Esophagus mucosa (tissue), 1 donor: ENCODE measurements around the gene DNAJA4. TPM values are rescaled to one million over a fixed set of nuclear protein-coding genes. Genes with fewer than 3 reads are reported as not detected.
A peak's percentile ranks its signal among the peaks of the same experiment; 100 is the strongest.

Experiments used
- ATAC-seq: fragments of 200-7000 bp; cut with Tn5 transposase; one replicate; pipeline ENCODE4 v1.9.1; 2020
- total RNA-seq: library from RNA; stranded (reverse); gene quantifications from one replicate; pipeline ENCODE4 v1.2.4, GENCODE V29; 2023
- donor health status: DM: yes; HTN: yes; CAD: no.

The DNAJA4 gene
- 9.5 TPM for total RNA-seq

DNA sequence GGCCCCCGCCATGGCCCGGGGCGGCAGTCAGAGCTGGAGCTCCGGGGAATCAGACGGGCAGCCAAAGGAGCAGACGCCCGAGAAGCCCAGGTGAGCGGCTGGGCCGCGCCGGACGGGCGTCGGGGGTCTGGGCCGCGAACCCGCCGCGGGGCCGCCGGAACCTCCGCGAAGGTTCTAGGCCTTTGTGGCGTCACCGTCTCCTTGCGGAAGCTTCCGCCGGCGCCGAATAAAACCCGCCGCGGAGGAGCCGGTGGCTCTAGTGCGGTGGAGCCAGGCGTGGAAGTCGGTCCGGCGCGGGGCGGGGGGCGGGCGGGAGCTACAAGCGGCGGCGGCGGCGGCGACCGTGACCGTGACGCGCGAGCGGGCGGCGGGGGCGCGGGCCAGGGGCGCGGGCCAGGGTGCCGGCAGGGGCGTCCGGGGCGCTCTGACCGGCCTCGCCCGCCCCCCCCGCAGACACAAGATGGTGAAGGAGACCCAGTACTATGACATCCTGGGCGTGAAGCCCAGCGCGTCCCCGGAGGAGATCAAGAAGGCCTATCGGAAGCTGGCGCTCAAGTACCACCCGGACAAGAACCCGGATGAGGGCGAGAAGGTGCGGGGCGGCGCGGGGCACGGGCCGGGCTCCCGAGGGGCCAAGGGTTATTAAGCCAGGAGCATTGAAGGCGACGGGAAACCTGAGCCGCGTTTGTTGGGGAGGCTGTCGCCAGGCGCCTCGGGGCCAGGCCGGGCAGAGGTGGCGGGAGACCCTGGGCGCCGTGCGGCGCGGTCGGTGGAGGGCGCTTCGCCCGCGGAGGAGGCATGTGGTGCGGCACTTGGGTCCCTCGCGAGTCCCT is at the start of gene DNAJA4:
TSS of gene DNAJA4 (plus strand) at position 259 of the 833 bp plus-strand sequence. CDS start at position 461, 202 bp downstream.
- peak; percentile 15 for ATAC-seq

DNA sequence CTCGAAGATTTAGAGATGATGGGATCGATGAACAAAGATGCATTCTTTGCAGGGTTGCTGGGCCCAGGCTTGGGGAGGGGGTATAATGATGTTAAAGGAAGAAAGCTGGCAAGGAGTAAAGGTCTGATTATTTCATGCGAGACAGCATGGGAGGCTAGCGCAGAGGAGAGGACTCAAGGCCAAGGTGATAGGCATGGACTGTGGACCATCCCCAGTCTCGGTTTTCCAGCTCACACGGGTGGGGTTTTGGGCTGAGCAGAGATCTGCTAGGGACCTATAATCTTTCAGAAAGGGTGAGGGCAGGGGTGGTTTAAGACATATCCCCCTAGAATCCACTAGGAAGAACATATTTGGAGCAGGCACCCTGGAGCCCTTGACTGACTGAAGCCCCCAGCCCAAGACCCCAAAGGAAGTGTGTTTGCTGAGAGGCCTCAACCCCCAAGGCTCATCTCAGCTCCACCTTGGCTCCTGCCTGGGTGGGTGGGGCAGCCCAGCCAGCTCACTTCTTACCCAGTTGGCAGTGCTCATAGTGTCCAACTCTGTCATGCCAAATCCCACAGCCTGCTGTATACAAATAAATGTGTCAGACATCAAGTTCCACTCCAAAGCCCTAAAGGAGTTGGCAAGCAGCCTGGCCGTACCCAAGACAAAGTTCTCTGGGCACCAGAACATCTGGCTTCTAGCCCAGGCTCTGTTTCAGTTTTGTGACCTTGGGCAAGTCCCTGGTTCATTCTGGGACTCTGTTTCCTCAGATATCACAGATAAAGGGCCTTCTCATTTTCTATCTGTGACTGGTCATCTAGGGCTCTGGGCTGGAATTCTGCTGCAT is 47.9 kb upstream of the DNAJA4 start:
- ATAC-seq = peak; percentile 91

DNA sequence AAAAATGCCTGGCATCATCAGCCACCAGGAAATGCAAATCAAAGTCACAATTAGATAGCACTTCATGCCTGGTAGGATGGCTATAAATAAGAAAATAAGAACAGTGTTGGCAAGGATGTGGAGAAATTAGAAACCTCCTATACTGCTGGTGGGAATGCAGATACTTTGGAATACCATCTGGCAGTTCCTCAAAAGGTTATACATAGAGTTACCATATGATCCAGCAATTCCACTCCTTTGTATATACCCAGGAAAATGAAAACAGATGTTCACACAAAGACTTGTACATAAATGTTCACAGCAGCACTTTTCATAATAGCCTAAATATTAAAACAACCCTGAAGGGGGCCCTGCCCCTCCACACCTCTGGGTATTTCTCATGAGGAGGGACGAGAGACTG is 43.6 kb upstream of the DNAJA4 start:
- no peak for ATAC-seq

DNA sequence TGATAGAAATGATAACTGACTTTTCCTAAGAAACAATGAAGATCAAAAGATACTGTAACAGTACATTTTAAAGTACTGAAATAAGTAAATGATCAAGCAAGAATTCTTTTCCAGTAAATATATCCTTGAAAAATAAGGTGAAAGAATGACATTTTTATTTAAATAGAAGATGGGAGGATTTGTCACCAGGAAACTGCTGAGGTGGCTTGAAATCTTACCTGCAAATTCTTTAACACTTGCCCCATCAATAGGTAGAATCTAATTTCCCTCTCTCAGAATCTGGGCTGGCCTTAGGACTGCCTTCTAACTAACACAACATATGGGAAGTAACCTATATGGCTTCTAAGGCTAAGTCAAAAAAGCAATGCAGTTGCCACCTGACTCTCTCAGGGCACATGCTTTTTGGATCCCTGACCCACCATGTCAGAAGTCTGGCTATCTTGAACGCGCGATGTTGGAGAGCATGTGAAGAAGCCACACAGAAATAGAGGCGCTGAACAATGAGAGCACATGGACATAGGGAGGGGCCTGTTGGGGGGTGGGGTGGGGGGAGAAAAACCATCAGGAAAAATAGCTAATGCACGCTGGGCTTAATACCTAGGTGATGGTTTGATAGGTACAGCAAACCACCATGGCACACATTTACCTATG is 41.5 kb upstream of the DNAJA4 start:
- ATAC-seq = no peak

DNA sequence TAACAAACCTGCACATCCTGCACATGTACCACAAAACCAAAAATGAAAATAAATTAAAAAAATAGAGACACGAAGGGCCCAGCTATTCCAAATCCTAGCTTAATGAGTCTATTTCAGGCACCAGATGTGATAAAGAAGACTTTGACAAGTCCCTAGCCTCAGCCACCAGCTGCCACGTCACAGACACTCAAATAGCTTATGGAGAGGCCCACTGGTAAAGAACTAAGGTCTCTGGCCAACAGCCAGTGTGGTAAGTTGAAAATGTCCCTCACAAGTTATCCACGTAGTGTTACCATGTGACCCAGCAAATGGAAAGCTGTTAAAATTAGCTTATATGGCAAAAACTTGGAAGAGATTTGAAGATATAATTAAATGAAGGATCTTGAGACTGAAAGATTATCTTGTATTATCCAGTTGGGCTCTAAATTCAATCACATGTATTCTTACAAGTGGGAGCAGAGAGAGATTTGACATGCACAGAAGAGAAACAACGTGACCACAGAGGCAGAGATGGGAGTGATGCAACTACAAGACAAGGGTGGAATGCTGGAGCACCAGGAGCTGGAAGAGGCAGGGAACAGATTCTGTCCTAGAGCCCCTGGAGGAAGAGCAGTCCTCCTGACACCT is 40.9 kb upstream of the DNAJA4 start:
- no peak for ATAC-seq

DNA sequence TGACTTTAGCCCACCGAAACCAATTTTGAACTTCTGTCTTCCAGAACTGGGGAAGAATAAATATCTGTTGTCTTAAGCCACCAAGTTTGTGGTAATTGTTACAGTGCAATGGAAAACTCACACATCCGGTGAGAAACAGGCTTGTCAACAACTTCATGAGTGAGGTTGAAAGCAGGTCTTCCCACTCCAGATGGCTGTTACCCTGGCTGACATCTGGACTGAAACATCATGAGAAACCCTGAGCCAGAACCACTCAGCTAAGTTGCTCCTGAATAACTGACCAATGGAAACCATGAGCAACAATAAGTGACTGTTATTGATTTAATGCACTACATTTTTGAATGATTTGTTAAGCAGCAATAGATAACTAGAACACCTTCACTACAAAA is 40.3 kb upstream of the DNAJA4 start:
- peak; percentile 42 for ATAC-seq

DNA sequence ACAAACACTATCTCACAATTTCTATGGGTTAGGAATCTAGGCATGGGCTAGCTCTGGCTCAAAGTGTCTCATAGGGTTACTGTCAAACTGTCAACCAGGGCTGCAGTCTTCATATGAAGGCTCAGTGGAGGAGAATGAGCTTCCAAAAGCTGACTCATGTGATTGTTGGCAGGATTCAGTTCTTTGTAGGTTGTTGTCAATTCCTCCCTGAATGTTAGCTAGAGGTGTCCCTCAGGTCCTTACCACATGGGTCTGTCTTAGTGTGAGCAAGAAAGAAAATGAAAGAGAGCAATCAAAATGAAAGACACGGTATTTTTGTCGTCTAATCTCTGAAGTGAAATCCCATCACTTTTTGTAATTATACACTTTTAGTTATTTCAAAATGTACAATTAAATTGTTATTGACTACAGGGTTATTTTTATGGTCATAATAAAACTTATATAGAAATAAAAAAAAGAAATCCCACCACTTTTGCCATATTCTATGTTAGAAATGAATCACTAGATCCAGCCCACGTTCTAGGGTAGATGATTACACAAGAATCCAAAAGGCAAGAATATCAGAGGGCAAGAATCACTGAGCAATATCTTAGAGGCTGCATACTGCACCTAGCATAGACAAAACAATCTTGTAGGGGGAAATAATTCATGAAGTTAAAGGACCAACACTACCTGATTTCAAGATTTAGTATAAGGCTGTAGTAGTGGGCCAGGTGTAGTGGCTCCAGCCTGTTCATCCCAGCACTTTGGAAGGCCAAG is 38.4 kb upstream of the DNAJA4 start:
- no peak for ATAC-seq

DNA sequence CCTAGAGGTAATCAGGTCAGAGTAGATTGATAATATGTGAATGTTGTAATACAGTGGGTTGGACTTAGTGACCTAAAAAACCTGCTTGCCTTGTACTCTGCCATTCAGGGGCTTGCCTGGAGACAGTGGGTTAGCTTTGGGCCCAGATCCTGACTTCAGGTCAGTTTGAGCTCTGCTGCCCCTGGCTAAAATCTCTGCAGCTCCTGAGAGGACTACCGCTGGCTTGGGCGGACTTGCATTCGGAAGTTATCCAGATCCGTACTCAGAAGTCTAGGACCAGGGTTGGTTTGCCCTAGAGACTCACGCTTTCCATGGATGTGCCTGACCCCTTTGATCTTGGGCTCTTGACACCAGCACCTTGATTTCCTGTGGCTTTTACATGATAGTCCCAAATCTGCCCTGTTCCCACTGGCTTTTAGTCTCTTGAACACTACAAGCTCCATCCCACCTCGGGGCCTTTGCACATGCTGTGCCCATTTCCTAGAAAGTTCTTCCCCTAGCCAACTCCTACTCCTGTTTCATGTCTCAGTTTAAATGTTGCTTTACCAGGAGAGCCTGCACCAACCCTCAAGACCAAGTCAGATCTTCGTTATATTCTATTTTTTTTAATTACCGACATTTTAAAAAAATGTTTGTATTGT is 35.9 kb upstream of the DNAJA4 start:
- no peak for ATAC-seq

DNA sequence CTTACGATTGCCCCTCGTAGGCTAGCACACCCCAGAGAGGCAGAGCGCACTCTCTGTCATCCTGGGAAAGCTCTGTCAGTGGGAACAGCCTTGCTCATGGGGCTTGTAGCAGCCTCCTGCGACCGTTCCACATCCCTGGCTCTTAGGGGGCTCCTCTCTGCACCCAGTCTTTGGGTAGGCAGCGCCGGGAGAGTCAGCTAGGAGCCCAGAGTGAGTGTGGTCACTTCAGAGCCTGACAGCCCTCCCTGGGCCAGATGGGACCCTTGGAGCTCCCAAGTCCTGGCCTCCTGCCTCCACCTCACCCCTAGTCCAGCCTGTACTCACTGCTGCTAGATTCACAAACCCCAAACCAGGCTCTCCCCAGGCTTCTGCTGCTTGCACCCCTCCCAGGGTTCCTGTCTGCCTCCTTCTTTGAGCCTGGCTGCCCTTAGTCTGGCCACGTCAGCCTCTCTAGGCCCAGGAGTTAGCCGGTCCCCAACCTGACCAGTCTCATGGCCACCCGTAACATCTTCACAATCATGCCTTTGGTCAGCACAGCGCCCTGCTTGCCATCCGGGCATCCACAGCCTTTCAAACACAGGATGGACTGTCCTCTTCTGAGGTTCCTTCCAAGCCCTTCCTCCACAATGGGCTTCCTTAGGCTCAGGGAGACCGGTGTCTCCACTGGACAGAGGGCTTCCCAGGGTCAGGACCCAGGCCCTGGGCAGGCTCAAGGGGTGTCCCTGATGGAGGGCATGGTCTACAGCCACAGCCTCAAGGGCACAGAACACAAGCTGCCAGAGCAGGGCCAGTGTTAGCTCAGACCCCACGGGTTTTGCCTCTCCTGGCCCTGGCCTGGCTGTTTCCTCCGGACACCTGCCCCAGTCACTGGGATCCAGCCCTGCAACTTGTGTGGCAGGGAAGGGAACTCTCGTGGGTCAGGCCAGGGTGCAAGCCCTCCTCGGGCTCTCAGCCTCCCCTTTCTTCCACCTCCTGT is 34.6 kb upstream of the DNAJA4 start:
- peak; percentile 26 for ATAC-seq

DNA sequence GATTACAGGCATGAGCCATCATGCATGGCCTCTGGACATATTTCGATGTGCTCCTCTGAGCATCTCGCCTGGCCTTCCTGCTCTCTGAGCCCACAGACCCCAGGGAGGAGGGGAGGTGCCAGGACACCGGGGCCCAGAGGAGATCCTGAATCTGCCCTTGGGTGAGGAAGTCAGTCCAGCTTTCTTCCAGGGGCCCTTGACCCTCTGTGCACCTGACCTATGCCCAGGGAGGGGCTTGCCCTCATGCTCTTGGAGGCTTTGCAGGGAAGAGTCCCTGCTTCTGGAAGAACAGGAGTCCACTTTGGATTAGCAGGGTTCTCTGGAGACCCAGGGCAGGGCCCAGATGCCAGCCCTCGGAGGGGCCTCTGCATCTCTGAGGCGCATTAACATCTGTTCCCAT is 31.4 kb upstream of the DNAJA4 start:
- ATAC-seq = no peak

DNA sequence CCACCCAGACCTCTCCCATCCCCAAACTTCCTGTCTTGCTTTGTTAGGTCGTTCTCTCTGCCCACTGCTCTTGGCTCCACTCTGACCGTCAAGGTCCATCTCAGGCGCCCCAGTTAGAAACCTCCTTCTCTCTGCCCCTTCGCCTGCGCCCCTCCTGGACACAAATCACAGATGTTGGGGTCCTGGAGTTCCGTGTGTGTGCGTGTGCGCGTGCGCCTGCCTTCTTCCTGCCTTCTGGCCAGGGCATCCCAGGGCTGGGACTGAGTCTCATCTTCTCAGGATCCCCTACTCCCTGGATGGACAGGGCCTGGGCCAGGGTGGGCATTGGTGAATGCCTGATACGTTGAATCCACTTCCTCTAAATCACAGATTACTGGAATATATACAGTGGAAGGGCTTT is 30.9 kb upstream of the DNAJA4 start:
- no peak for ATAC-seq

DNA sequence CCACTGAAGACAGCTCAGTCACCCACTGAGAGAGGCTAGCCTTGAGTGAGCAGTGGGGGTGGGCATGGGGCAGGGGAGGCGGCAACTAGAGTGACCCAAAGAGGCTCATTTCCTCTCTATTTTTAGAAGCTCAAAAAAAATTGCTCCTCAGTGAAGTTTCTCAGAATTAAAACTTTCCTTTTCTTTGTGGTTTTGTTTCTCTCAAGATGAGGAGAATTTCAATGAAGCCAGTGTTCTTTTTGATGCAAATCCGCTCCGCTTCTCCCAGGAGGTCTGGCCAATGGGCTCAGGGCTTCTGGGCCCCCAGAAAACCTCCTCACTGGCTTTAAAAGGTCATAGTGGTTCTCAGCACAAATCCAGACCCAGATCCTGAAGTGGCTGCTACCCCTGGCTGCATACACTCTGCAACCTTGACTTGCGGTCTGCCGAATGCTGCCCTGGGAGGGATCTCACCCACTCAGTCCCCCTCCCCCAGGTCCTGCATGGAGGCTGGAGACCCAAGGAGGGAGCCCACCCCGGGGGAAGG is 29.8 kb upstream of the DNAJA4 start, which contains the start of gene ACSBG1:
TSS of gene ACSBG1 (minus strand) at position 51 of the 526 bp plus-strand sequence. CDS start 64 bp downstream, outside the sequence.
- ATAC-seq = no peak

DNA sequence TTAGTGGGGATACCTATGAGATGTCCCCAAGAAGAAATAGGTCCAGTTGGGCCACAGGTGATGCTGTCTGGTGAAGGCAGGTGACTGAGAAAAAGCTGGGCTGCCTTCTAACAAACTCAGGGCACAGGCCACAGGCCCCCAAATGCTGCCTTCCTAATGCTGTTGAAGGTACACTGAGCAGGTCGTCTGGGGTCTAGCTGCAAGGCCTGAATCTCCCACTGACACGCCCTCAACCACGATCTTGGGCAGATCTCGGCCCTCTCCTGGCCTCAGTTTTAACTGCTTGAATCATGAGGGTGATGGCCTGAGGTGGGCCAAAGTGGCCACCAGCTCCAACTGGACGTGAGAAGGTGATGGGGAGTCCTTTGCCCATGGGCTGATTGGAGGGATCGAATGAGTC is 27.9 kb upstream of the DNAJA4 start:
- ATAC-seq = no peak

DNA sequence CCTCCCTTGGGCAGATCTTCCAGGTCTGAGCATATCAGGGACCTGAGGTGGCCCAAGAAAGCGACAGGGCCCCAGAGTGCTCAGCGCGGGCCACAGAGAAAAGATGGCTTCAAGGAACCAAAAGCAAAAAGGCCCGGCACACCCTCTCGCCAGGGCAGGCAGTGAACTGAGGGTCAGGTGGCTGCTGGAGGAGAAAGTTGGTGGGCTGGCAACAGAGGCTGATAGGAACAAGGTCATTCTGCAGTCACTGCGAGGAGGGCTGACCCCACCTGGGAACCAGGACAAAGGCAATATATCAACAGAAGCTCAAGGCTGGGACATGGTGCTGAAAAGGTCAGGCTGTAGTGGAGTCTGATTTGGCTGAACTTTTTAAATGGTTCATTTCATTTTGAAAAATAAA is 27.2 kb upstream of the DNAJA4 start:
- no peak for ATAC-seq

DNA sequence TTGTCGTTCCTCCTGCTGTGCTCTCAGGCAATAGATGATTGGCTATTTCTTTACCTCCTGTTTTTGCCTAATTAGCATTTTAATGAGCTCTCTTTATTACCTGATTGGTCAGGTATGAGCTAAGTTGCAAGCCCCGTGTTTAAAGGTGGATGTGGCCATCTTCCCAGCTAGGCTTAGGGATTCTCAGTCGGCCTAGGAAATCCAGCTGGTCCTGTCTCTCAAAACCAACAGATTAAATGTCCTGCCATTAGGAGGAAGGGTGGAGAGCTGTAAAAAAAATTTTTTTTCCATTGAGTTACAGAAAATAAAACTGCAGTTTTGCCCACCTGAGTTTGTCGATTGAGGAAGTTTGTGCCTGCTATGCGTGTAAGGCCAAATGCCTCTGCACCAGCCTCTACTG is 24.6 kb upstream of the DNAJA4 start:
- no peak for ATAC-seq

DNA sequence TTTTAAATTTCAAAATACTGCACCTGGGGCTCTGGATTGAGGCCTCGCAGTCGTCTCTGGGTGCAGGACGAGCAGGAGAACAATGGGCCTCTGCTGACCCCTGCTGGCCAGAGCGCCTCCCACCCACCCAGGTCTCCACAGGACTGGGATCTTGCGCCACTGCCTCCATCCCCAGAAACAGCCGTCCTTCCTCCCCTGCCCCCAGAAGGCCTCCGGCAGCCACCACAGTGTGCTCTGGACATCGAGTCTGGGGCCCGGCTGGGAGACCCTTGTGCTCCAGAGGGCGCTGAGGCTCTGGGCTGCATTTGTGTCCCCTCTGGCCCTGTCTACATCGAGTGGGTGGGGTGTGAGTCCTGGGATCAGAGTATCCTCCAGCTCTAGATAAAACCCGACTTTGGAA is 23.3 kb upstream of the DNAJA4 start:
- peak; percentile 89 for ATAC-seq

DNA sequence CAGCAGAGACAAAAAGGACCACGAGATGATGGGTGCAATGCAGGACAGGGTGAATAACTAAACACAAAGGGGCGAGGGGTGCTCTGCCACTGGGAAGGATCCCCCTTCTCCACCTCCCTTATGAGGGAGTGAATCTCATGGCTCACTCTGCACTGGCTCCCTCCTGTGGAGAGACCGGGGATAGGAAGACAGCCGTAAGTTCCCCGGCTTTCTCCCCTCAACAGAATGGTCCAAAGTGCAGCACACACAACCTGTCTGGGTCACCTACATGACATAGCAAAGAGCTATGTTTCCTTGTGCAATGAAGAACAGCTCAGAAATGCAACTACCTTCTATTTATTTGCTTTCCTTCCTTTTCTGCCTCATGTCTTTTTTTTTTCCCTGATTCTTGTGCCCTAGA is 22.2 kb upstream of the DNAJA4 start:
- ATAC-seq = peak; percentile 41

DNA sequence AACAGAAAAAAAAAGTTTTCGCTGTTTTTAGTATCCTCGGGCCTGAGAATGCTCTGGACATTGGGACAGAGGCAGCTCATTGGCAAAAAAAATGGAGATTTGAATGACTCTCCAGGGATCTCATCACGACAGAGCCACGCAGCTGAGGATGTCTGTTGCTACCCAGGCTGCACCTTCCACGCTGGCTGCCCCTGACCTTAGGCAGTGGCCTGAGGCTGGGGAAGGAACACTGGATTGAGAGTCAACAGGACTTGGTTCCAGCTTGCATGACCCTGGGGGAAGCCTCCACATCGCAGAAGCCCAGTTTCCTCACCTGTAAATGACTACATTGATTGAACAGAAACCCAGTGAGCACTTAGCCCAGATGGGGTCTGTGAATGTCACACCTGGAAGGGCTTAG is 21.3 kb upstream of the DNAJA4 start:
- no peak for ATAC-seq

DNA sequence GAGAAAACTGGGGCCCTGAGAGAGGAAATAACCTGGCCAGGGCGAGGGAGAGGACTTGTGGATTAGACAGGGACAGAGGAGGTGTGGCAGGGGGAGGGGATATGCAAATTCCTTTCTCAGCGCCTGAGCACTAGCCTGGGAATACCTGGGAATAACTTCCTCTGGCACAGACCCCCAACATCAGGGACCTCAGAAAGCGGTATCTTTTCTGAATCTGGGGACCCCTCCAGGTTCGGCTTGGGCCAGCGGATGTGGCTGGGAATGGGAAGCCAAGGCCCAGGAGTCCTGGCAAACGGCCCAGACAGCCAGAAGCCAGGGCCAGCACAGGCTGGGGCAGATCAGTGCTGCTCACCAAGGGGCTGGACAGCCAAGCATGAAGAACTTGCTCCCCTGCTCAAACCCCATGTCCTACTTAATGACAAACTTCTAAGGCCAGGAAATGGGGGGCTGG is 20.8 kb upstream of the DNAJA4 start:
- ATAC-seq = peak; percentile 31

DNA sequence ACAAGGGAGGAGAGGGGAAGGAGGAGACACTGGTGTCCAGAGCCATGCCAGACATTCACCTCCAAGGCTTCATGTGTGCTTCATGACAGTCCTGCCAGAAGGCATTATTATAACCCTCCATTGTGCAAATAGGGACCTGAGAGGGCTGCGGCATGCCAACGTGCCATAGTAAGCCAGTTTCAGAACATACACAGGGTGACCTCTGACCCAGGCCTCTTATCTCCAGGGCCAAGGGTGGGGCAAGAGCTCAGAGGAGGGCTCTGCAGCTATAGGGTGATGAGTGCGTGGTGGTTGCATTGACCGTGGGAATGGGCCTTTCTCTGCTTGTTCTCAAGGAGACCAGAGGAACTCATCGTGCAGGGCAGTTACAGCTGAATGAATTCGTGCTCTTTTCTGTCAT is 20.3 kb upstream of the DNAJA4 start:
- ATAC-seq = no peak
